H4 (cell line): ENCODE results near the gene SLC44A5. TPM values are rescaled to one million over a fixed set of nuclear protein-coding genes. Genes with fewer than 3 reads are reported as not detected.
"Not testable (repeated sequence)": the region's sequence is repeated elsewhere in the genome, so short reads cannot be mapped to it uniquely, and the experiment has no call there.

Experiments
- DNase-seq: peaks from one replicate; pipeline ENCODE4 v3.0.0-alpha.2; 2015; ENCODE audit warnings: low spot score
- total RNA-seq: library from RNA; depleted of rRNA; stranded (reverse); fragments of >200 nt; shearing (Covaris generic); gene quantifications from 2 replicates; pipeline ENCODE4 v1.2.3, GENCODE V29; 2014; rRNA removed

SLC44A5 gene
- total RNA-seq = 0.62 and 1.6 TPM in 2 replicates

DNA sequence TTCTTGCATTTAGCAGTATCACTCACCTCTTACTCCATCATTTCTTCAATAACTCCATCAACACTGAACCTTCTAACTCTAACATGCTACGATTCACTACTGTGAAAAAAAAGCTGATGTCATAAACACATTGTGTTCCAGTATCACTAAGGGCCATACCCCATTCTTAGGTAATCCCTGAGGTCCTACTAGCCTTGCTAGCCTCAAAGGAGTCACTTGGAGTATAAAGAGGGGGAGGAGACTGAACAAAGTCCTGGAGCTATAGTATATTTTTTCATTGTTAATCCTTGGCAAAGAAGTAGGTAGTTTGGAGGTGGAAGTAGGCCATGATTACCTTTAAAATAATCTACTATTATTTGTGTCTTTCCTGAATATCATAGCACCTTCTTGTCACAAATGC is at the start of gene SLC44A5:
Gene SLC44A5, minus strand, starts transcription at position 101 of the 400 bp plus-strand sequence. CDS start 69,667 bp downstream, outside the sequence.
- DNase-seq = no peak

DNA sequence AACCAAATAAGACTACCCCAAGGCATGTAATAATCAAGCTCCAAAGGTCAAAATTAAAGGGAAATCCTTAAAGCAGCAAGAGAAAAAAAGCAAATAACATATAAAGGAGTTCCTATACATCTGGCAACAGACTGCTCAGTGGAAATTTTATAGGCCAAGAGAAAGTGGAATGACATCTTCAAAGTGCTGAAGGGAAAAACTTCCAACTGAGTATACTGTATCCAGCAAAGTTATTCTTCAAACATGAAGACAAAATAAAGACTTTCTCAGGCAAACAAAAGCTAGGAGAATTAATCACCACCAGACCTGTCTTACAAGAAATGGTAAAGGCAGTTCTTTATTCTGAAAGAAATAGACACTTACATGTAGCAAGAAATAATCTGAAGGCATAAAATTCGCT is 45.0 kb upstream of the SLC44A5 start:
- no peak for DNase-seq

DNA sequence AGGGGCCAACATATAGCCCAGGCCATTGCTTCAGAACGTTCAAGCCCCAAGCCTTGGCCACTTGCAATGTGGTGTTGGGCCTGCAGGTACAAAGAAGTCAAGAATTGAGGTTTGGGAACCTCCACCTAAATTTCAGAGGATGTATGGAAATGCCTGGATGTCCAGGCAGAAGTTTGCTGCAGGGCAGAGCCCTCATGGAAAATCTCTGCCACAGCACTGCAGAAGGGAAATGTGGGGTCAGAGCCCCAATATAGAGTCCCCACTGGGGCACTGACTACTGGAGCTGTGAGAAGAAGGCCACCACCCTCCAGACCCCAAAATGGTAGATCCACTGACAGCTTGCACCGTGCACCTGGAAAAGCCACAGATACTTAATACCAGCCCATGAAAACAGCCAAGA is 36.3 kb upstream of the SLC44A5 start:
- DNase-seq = not testable (repeated sequence)

DNA sequence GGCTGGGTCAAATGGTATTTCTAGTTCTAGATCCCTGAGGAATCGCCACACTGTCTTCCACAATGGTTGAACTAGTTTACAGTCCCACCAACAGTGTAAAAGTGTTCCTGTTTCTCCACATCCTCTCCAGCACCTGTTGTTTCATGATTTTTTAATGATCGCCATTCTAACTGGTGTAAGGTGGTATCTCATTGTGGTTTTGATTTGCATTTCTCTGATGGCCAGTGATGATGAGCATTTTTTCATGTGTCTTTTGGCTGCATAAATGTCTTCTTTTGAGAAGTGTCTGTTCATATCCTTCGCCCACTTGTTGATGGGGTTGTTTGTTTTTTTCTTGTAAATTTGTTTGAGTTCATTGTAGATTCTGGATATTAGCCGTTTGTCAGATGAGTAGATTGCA is 34.2 kb upstream of the SLC44A5 start:
- DNase-seq = not testable (repeated sequence)

GRCh38 chr1:75643460-75643859 is 32.5 kb upstream of the SLC44A5 start:
- no peak for DNase-seq

DNA sequence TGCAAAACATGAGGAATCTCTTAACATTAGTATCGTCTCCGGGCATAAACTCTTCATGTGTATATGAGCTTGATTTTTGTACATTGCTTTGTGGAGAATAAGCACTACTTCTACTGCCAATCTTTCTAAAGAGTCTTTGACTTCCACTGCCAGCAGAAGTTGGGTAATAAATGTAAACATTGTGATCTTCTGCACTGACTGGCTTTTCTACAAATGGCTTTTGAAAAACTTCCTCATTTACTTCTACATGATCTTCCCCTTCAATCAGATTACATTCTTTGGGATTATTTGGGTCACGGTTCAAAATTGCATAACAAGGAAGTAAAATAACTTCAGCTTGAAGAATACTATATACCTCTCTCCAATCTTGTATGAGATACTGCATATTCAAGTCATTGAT is 30.4 kb upstream of the SLC44A5 start:
- no peak for DNase-seq

DNA sequence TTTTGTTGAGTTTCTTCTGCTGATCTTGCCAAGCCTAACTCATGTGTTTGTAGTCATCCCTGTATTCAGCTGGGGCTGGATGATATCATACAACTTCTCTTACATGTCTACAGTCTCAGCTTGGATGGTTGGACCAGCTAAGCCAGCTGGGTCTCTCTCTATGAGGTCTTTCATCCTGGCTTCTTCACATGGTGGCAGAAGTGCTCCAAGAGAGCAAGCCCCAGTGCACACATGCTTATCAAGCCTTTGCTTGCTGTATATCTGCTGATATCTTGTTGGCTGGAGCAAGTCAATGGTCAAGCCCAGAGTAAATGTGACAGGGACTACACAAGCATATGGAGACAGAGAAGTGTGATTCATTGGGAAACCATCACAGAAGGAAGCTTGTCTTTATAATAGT is 29.2 kb upstream of the SLC44A5 start:
- DNase-seq = no peak

GRCh38 chr1:75632350-75632949 is 21.5 kb upstream of the SLC44A5 start:
- DNase-seq = peak; percentile 11

DNA sequence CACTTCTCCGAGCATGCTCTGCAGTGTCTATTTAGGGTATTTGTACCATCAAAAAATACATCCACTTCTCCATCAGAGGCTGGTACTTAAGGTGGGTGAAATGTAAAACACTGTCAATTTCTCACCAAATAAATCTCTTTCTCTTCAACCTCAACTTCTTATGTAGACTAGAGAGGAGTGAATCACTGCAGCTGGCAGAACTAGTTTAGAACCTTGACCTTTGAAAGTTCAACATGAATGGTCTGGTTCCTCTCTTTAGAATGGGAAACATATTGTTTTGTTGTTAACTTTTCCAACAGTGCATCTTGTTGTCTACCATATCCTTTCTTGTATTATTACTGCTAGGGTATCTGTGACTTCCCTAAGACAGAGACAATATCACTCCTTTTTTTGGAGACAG is 20.1 kb upstream of the SLC44A5 start:
- DNase-seq = no peak

GRCh38 chr1:75630004-75630594 is 19.2 kb upstream of the SLC44A5 start:
- DNase-seq = no peak

GRCh38 chr1:75625795-75626194 is 14.9 kb upstream of the SLC44A5 start:
- no peak for DNase-seq

- no peak for DNase-seq
Observed at GRCh38 chr1:75618382-75618781, 7.5 kb upstream of the SLC44A5 start.

GRCh38 chr1:75616436-75617433 is 5.8 kb upstream of the SLC44A5 start:
- DNase-seq = no peak

DNA sequence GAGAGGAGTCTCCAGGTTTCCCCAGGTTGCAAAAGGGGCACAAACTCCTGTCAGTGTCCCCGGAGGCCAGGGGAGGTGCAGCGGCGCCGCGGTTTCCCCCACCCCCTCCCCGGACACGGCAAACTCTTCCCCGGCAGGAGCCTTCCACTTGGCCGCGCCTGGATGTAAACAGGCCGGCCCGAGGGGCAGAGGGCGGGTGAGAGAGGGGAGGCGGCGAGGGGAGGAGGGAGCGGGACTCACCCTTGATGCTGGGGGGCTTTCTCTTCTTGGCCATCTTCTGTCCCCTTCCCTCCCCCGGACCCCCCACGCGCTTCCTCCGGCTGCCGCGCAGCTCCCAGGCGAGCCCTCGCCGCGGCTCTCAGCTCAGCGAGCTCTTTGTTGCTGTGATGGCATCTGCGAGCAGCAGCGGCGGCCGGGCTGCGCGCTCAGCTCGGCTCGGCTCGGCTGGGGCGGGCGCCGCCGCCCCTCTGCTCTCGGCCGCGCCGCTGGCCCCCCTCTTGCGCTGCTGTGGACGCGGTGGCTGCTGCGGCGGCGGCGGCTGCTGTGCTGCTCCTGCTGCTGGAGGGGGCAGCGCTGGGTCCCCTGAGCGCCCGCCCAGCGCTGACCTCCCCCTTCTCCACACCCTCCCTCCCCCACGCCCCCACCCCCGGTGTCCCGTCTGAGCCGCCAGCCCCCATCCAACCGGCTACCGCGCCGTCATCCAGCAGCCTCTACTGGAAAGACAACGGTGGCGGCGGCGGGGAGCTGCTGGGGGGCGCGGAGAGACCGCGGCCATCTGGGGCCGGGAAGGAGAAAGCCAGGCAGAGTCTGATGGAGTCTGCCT is 4.9 kb upstream of the SLC44A5 start:
- no peak for DNase-seq

- DNase-seq = no peak
Observed at GRCh38 chr1:75614399-75614756, 3.5 kb upstream of the SLC44A5 start.

DNA sequence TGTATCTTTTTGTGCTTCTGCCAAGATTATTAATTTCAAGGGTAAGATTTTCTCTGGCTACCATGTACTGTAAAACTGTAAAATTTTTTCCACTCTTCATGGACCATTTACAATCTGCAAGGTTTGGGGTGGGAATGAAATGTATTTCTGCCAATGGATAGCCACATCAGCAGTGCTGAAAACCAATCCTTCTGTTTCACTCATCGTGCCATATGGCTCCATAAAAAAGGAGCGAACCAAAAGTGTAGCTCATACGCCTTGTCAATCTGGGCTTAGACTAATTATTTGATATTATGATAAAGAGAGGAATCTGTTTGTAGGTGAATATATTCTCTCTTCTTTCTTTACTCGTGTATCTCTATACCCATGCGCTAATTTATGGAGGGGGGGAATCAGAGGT is 3.0 kb upstream of the SLC44A5 start:
- DNase-seq = no peak

DNA sequence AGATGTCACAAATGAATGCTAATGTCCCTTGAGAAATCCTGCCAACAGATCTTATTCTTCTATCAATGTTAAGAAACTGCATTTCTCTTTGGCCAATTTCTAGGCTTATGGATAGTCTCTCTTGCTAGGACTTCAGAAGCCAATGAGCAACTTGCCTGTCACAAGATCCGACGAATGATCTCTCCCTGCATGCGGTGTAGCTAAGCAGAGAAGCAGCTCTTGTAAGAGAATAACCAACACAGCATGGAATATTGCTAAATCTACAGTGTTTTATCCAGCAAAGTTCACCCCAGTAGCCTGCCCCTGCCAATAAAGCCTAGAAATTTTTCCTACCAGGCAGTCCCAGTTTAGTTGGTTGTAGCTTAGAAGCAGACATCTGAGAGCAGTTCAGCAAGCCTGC is 2.1 kb upstream of the SLC44A5 start:
- no peak for DNase-seq

- DNase-seq = no peak
Observed at GRCh38 chr1:75602486-75602885, 8.4 kb downstream of the SLC44A5 start.

GRCh38 chr1:75600781-75601180 is 10.1 kb downstream of the SLC44A5 start:
- DNase-seq = no peak

DNA sequence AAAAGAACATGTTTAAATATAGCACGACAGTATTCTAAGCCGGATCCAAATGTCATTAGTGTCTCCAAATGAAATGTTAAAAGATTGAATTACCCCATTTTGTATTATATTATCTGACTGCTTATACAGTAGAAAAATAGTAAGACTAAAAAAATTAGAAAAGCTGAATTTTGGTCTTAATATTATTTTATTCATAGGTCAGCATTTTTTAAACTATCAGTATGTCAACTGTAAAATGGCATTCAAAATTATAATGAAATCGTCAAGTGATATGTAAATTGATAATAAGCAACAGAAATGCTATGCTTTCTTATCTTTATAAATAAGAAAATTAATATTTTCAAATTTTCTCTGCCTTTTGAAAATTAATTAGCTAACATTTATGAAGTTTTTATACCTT is 16.6 kb downstream of the SLC44A5 start:
- no peak for DNase-seq

DNA sequence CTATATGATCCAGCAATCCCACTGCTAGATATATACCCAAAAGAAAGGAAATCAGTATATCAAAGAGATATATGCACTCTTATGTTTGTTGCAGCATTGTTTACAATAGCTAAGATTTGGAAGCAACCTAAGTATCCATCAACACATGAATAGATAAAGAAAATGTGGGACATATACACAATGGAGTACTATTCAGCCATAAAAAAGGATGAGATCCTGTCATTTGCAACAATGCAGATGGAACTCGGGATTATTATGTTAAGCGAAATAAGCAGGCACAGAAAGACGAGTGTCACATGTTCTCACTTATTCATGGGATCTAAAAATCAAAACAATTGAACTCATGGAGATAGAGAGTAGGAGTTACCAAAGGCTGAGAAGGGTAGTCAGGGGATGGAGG is 17.5 kb downstream of the SLC44A5 start:
- not testable (repeated sequence) for DNase-seq

DNA sequence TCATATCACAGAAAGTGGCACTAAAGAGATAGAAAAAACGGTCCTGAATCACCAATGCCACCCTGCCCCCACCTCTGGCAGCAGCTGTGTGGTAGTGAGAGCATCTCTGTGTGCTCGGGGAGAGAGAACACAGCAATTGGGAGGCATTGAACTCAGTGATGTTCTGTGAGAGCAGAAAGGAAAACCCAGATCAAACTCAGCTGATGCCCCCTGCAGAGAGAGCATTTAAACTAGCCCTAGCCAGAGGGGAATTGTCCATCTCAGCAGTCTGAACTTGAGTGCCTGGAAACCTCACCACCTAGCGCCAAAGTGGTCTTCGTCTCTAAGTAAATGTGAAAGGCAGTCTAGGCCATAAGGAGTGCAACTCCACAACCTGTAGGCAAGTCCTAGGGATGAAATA is 21.3 kb downstream of the SLC44A5 start:
- no peak for DNase-seq
